Activated CD4-positive, alpha-beta memory T cell treated with anti-CD3 and anti-CD28 coated beads for 36 hours (primary cell): ENCODE data around the gene CAPS2. TPM values are rescaled to one million over a fixed set of nuclear protein-coding genes. Genes with fewer than 3 reads are reported as not detected.
A peak's percentile ranks its signal among the peaks of the same experiment; 100 is the strongest.
"Not testable (repeated sequence)": the region's sequence is repeated elsewhere in the genome, so short reads cannot be mapped to it uniquely, and the experiment has no call there.

Source experiments
- CTCF ChIA-PET: fragments of 350-600 bp; sonication (Branson Sonifier 250); formaldehyde crosslinking; loops from one replicate; lab custom pipeline; 2021; ENCODE audit warnings: antibody characterized with exemption, inconsistent platforms; lab: Charles Lee
- POLR2A ChIA-PET: fragments of 350-600 bp; sonication (Branson Sonifier 250); formaldehyde crosslinking; loops from one replicate; lab custom pipeline; 2021; ENCODE audit warnings: antibody characterized with exemption; lab: Charles Lee
- DNase-seq: peaks from one replicate; pipeline ENCODE4 v3.0.0-alpha.2; 2020
- H3K27ac Mint-ChIP-seq: one replicate; pipeline ENCODE4 v1.8.0; 2021; ENCODE audit warnings: mixed read lengths
- H3K27me3 Mint-ChIP-seq: one replicate; pipeline ENCODE4 v1.8.0; 2021; ENCODE audit warnings: mixed read lengths
- H3K36me3 Mint-ChIP-seq: one replicate; pipeline ENCODE4 v1.8.0; 2021; ENCODE audit warnings: mixed read lengths
- H3K4me1 Mint-ChIP-seq: one replicate; pipeline ENCODE4 v1.8.0; 2021; ENCODE audit warnings: low read depth, mixed read lengths
- H3K4me3 Mint-ChIP-seq: one replicate; pipeline ENCODE4 v1.8.0; 2021; ENCODE audit warnings: mild to moderate bottlenecking, mixed read lengths
- H3K9me3 Mint-ChIP-seq: one replicate; pipeline ENCODE4 v1.8.0; 2021; ENCODE audit warnings: mixed read lengths
- intact Hi-C: fragments of 100-400 bp; cut with micrococcal nuclease; formaldehyde crosslinking; loops from one replicate; pipeline ENCODE4 v1.15.1; 2023
- total RNA-seq, 2 experiments: library from RNA; stranded (reverse); gene quantifications; one replicate each; pipeline ENCODE4 v1.2.3, GENCODE V29; 2021

The CAPS2 gene
- total RNA-seq, result 1 to 10 TPM; 2.1 to 2.7 TPM

GRCh38 chr12:75329918-75330826, at the start of gene CAPS2:
Gene CAPS2 (minus strand): TSS chr12:75330324. CDS start chr12:75326498, 3,826 bp downstream.
- peak; percentile 77 for DNase-seq
- H3K4me3 Mint-ChIP-seq, result peak within 1 kb of the TSS; percentile 72
- no peak within 1 kb of the TSS for H3K27ac Mint-ChIP-seq
- H3K9me3 Mint-ChIP-seq, result no peaks in the 10 kb centered on the region
- peaks cover 19% of the 10 kb centered on the region for H3K4me1 Mint-ChIP-seq
- POLR2A ChIA-PET, result no interaction called here
- H3K27me3 Mint-ChIP-seq, result peaks cover 17% of the 10 kb centered on the region
- intact Hi-C loops, result loop anchor here (10.0 kb wide), 1 partner anchor 1015 kb away; the partner anchor contains the start of gene BBS10
- H3K36me3 Mint-ChIP-seq, result no peaks in the 10 kb centered on the region
- CTCF ChIA-PET, result interaction anchor here (0.6 to 4.3 kb wide), 4 partner anchors 90 to 175 kb away, joined by 3 to 19 read pairs (median 3); no protein-coding TSS in a partner anchor

- Mint-ChIP-seq H3K4me3 (no peak overlapping the region), H3K4me1 (no peaks in the 10 kb centered on the region), H3K27ac (no peak overlapping the region), H3K27me3 (no peaks in the 10 kb centered on the region), H3K9me3 (no peaks in the 10 kb centered on the region), H3K36me3 (no peaks in the 10 kb centered on the region)
- intact Hi-C loops, result no loop called here
- CTCF ChIA-PET, result no interaction called here
- DNase-seq, result no peak
- POLR2A ChIA-PET, result no interaction called here
Measured at GRCh38 chr12:75378354-75378753, 48.2 kb upstream of the CAPS2 start.

GRCh38 chr12:75374971-75375370, 44.8 kb upstream of the CAPS2 start:
- no peak for DNase-seq
- no peaks in the 10 kb centered on the region for H3K4me1 Mint-ChIP-seq
- CTCF ChIA-PET, result interaction anchor here (1.3 kb wide), 1 partner anchor 16 kb away, joined by 4 read pairs; the partner anchor contains the start of gene GLIPR1L2
- no peaks in the 10 kb centered on the region for H3K36me3 Mint-ChIP-seq
- H3K27me3 Mint-ChIP-seq, result no peaks in the 10 kb centered on the region
- H3K27ac Mint-ChIP-seq, result no peak overlapping the region
- POLR2A ChIA-PET, result no interaction called here
- intact Hi-C loops, result no loop called here
- no peaks in the 10 kb centered on the region for H3K9me3 Mint-ChIP-seq
- H3K4me3 Mint-ChIP-seq, result no peak overlapping the region

- Mint-ChIP-seq H3K4me1 (peaks cover 9% of the 10 kb centered on the region), H3K27me3 (no peaks in the 10 kb centered on the region), H3K9me3 (peaks cover 1% of the 10 kb centered on the region), H3K4me3 (no peak overlapping the region), H3K36me3 (no peaks in the 10 kb centered on the region), H3K27ac (no peak overlapping the region)
- ChIA-PET CTCF (interaction anchor here (1.6 kb wide), 1 partner anchor 118 kb away, joined by 4 read pairs; no protein-coding TSS in a partner anchor), POLR2A (no interaction called here)
- no peak for DNase-seq
- intact Hi-C loops, result no loop called here
Measured at GRCh38 chr12:75366629-75367028, 36.5 kb upstream of the CAPS2 start.

GRCh38 chr12:75364919-75365318, 34.8 kb upstream of the CAPS2 start:
- no peak overlapping the region for H3K4me3 Mint-ChIP-seq
- H3K9me3 Mint-ChIP-seq, result peaks cover 11% of the 10 kb centered on the region
- no peak overlapping the region for H3K27ac Mint-ChIP-seq
- H3K36me3 Mint-ChIP-seq, result peaks cover 2% of the 10 kb centered on the region
- intact Hi-C loops, result no loop called here
- H3K27me3 Mint-ChIP-seq, result no peaks in the 10 kb centered on the region
- DNase-seq, result no peak
- ChIA-PET POLR2A (no interaction called here), CTCF (interaction anchor here (0.7 to 1.0 kb wide), 2 partner anchors 31 to 683 kb away, joined by 3 read pairs; no protein-coding TSS in a partner anchor)
- peaks cover 19% of the 10 kb centered on the region for H3K4me1 Mint-ChIP-seq

- CTCF ChIA-PET, result no interaction called here
- H3K4me3 Mint-ChIP-seq, result no peak overlapping the region
- peaks cover 14% of the 10 kb centered on the region for H3K9me3 Mint-ChIP-seq
- peaks cover 2% of the 10 kb centered on the region for H3K36me3 Mint-ChIP-seq
- intact Hi-C loops, result no loop called here
- no peak for DNase-seq
- peaks cover 13% of the 10 kb centered on the region for H3K4me1 Mint-ChIP-seq
- no peaks in the 10 kb centered on the region for H3K27me3 Mint-ChIP-seq
- POLR2A ChIA-PET, result no interaction called here
- no peak overlapping the region for H3K27ac Mint-ChIP-seq
Measured at GRCh38 chr12:75361408-75361807, 31.3 kb upstream of the CAPS2 start.

GRCh38 chr12:75360920-75361319, 30.8 kb upstream of the CAPS2 start:
- no peak for DNase-seq
- no peak overlapping the region for H3K4me3 Mint-ChIP-seq
- intact Hi-C loops, result no loop called here
- peaks cover 10% of the 10 kb centered on the region for H3K4me1 Mint-ChIP-seq
- H3K36me3 Mint-ChIP-seq, result peaks cover 2% of the 10 kb centered on the region
- ChIA-PET POLR2A (no interaction called here), CTCF (no interaction called here)
- H3K27ac Mint-ChIP-seq, result no peak overlapping the region
- no peaks in the 10 kb centered on the region for H3K27me3 Mint-ChIP-seq
- peaks cover 14% of the 10 kb centered on the region for H3K9me3 Mint-ChIP-seq

- ChIA-PET POLR2A (no interaction called here), CTCF (interaction anchor here (0.9 kb wide), 1 partner anchor 151 kb away, joined by 4 read pairs; no protein-coding TSS in a partner anchor)
- intact Hi-C loops, result no loop called here
- no peak overlapping the region for H3K27ac Mint-ChIP-seq
- H3K27me3 Mint-ChIP-seq, result peaks cover 1% of the 10 kb centered on the region
- peaks cover 18% of the 10 kb centered on the region for H3K36me3 Mint-ChIP-seq
- H3K4me1 Mint-ChIP-seq, result no peaks in the 10 kb centered on the region
- H3K4me3 Mint-ChIP-seq, result no peak overlapping the region
- DNase-seq, result no peak
- peaks cover 25% of the 10 kb centered on the region for H3K9me3 Mint-ChIP-seq
Measured at GRCh38 chr12:75354011-75354410, 23.9 kb upstream of the CAPS2 start.

- Mint-ChIP-seq H3K4me3 (no peak overlapping the region), H3K27me3 (peaks cover 2% of the 10 kb centered on the region), H3K27ac (no peak overlapping the region), H3K4me1 (peaks cover 8% of the 10 kb centered on the region), H3K9me3 (peaks cover 25% of the 10 kb centered on the region), H3K36me3 (peaks cover 18% of the 10 kb centered on the region)
- ChIA-PET POLR2A (no interaction called here), CTCF (interaction anchor here (0.6 to 1.0 kb wide), 2 partner anchors 16 to 523 kb away, joined by 3 read pairs; partner anchors contain the start of gene GLIPR1L1)
- no peak for DNase-seq
- intact Hi-C loops, result no loop called here
Measured at GRCh38 chr12:75350413-75350812, 20.3 kb upstream of the CAPS2 start.

GRCh38 chr12:75349946-75350345, 19.8 kb upstream of the CAPS2 start:
- ChIA-PET POLR2A (no interaction called here), CTCF (interaction anchor here (0.6 kb wide), 1 partner anchor 524 kb away, joined by 3 read pairs; no protein-coding TSS in a partner anchor)
- H3K4me1 Mint-ChIP-seq, result peaks cover 9% of the 10 kb centered on the region
- H3K27me3 Mint-ChIP-seq, result peaks cover 2% of the 10 kb centered on the region
- H3K36me3 Mint-ChIP-seq, result peaks cover 14% of the 10 kb centered on the region
- no peak overlapping the region for H3K27ac Mint-ChIP-seq
- no peak for DNase-seq
- intact Hi-C loops, result no loop called here
- H3K9me3 Mint-ChIP-seq, result peaks cover 21% of the 10 kb centered on the region
- H3K4me3 Mint-ChIP-seq, result no peak overlapping the region

- POLR2A ChIA-PET, H3K9me3 Mint-ChIP-seq, H3K36me3 Mint-ChIP-seq, H3K27me3 Mint-ChIP-seq, H3K4me1 Mint-ChIP-seq, H3K4me3 Mint-ChIP-seq: not testable (repeated sequence)
- DNase-seq, result peak; percentile 55
- intact Hi-C loops, result loop anchor here (1.0 kb wide), 3 partner anchors 45 to 165 kb away; partner anchors contain the start of genes GLIPR1, GLIPR1L2 and KRR1
- peak overlapping the region; percentile 16 for H3K27ac Mint-ChIP-seq
- CTCF ChIA-PET, result interaction anchor here (0.7 kb wide), 1 partner anchor 620 kb away, joined by 3 read pairs; no protein-coding TSS in a partner anchor
Measured at GRCh38 chr12:75346215-75346614, 16.1 kb upstream of the CAPS2 start.

GRCh38 chr12:75345531-75345930, 15.4 kb upstream of the CAPS2 start:
- Mint-ChIP-seq H3K4me1 (peaks cover 9% of the 10 kb centered on the region), H3K36me3 (no peaks in the 10 kb centered on the region), H3K9me3 (no peaks in the 10 kb centered on the region), H3K4me3 (no peak overlapping the region), H3K27me3 (peaks cover 9% of the 10 kb centered on the region), H3K27ac (no peak overlapping the region)
- DNase-seq, result no peak
- CTCF ChIA-PET, result interaction anchor here (0.7 kb wide), 2 partner anchors 11 to 14 kb away, joined by 3 to 5 read pairs; partner anchors contain the start of gene GLIPR1L1
- intact Hi-C loops, result no loop called here
- POLR2A ChIA-PET, result no interaction called here
